ENCODE measurements around the gene CLVS2.

Gene CLVS2

GRCh38 chr6:123027408-123027807, 31.4 kb downstream of the CLVS2 start:
- DNase-seq, result no peak

GRCh38 chr6:123028263-123028662, 32.2 kb downstream of the CLVS2 start:
- DNase-seq, result no peak

- no peak for DNase-seq
These were observed 34.2 kb downstream of the CLVS2 start for GRCh38 chr6:123030282-123030681.

- DNase-seq, result no peak
These were observed 40.6 kb downstream of the CLVS2 start for GRCh38 chr6:123036648-123037047.

DNA sequence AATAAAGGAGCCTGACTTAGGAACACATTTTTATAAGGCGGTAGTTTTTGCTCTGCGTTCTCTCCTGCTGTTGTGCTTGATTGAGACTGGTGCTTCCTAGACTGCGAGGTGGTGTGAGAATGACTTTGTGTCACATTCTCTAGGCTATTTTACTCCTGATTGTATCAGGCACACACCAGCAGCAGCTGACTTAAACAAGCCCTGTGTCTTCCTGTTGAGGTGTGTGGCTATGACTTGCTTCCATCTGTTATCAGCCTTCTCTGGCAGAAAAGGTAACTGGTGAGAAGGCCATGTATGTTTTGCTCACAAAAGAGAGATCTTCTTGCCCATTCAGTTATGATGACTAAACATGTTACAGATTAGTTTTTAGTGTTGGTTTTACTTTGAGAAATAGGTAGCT, 43.4 kb downstream of the CLVS2 start:
- no peak for DNase-seq

- no peak for DNase-seq
These were observed 46.4 kb downstream of the CLVS2 start for GRCh38 chr6:123042401-123042800.

- no peak for DNase-seq
These were observed 48.4 kb downstream of the CLVS2 start for GRCh38 chr6:123044341-123044860.

- DNase-seq, result no peak
These were observed 57.7 kb downstream of the CLVS2 start for GRCh38 chr6:123053602-123054225.

GRCh38 chr6:123055256-123055655, 59.2 kb downstream of the CLVS2 start:
- DNase-seq, result no peak

DNA sequence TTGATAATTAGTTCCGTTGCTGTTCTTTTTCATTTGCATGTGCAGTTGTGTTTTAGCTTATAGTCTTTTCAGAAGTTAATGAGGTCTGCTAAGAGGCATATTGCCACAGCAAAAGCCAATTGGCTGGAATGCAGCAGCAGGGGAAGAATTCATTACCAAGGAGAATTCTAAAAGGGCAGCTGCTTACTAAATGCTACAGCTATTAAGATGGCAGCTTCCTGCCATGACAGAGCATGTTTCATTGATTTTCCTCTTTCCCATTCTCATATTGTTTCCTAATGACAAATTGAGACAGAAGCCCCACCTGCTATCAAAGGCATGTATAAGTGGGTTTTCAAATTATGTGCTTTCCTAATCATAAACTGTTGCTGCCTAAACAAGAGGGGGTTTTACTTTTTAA, 66.6 kb downstream of the CLVS2 start:
- DNase-seq, result peak; percentile 11

GRCh38 chr6:123064038-123064437, 68.0 kb downstream of the CLVS2 start:
- peak; percentile 79 for DNase-seq

- no peak for DNase-seq
These were observed 78.6 kb downstream of the CLVS2 start for GRCh38 chr6:123074616-123075015.

GRCh38 chr6:123085403-123085802, 89.4 kb downstream of the CLVS2 start:
- no peak for DNase-seq

DNA sequence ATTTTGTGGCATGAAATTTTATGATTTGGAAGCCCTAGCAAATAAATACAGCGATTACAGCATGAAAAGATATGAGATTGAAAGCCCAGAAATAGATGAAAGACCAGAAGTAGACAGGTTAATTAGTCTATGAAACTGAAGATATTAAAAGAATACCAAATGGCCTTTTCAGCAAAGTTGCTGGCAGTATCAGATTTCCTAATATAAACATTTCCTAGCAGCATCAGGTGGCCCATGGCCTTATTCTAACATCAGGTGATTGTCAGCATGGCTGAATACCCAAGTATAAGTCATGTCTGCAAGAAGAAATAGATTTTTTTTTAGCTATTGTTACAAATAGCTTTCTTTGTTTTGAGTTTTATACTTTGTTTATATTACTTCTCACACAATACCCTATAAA, 93.2 kb downstream of the CLVS2 start:
- no peak for DNase-seq

GRCh38 chr6:123091091-123091895, 95.3 kb downstream of the CLVS2 start:
- DNase-seq, result peak; percentile 48

- DNase-seq, result no peak
These were observed 95.8 kb downstream of the CLVS2 start for GRCh38 chr6:123091896-123092271.

GRCh38 chr6:123094795-123095194, 98.8 kb downstream of the CLVS2 start:
- no peak for DNase-seq

DNA sequence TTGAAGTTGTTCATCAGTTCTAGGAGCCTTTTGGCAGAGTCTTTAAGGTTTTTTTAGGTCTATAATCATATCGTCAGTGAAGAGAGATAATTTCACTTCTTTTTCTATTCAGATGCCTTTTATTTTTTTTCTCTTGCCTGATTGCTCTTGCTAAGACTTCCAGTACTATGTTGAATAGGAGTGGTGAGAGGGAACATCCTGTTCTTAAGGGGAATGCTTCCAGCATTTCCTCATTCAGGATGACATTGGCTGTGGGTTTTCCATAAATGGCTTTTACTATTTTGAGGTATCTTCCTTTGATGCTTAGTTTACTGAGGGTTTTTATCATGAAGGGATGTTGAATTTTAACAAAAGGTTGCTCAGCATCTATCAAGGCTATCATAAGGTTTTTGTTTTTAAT, 109.5 kb downstream of the CLVS2 start:
- DNase-seq, result no peak

- no peak for DNase-seq
These were observed 120.3 kb downstream of the CLVS2 start for GRCh38 chr6:123116370-123116769.

GRCh38 chr6:123117145-123117908, 121.3 kb downstream of the CLVS2 start:
- DNase-seq, result peak; percentile 82

GRCh38 chr6:123118811-123119210, 122.8 kb downstream of the CLVS2 start:
- DNase-seq, result no peak

Measured in OCI-M1 (cell line).